Peyer's patch (tissue), 4 donors: ENCODE results near the gene ZMAT2.

Experiments used
- CTCF ChIP-seq, 6 experiments: fragments of 450-650 bp in 4 of 6; fragments of 200-600 bp in 2 of 6; sonication (generic) in 1 of 6; IDR thresholded peaks; one replicate each; pipeline ENCODE4 v1.5.1; 2017 to 2019; ENCODE audit warnings: antibody characterized with exemption in 6 of 6, mild to moderate bottlenecking in 3 of 6, moderate library complexity in 1 of 6
- POLR2A ChIP-seq, 2 donors: fragments of 450-650 bp; IDR thresholded peaks; one replicate each; pipeline ENCODE4 v1.5.1; 2017; ENCODE audit warnings: antibody characterized with exemption in 2 of 2, mild to moderate bottlenecking in 2 of 2, moderate library complexity in 2 of 2

GRCh38 chr5:140725799-140726471 is 25.7 kb downstream of the ZMAT2 start:
- no peak for TF ChIP-seq CTCF (IDR thresholded peaks at IDR 0.05)
- TF ChIP-seq POLR2A (IDR thresholded peaks at IDR 0.05): no peak
